ENCODE data around the gene ALS2.

GRCh38 chr2:201746551-201746950, 34.2 kb downstream of the ALS2 start:
- no peak for TF ChIP-seq SMC3 (IDR thresholded peaks at IDR 0.05; ENCODE audit: low read depth, low read length)
- no peak for TF ChIP-seq CHD2 (IDR thresholded peaks at IDR 0.05; ENCODE audit: low read length, partially characterized antibody)
- no peak for TF ChIP-seq TAF1 (IDR thresholded peaks at IDR 0.05; ENCODE audit: borderline replicate concordance, low read depth, low read length)
- no peak for TF ChIP-seq EZH2phosphoT487 (IDR thresholded peaks at IDR 0.05; ENCODE audit: borderline replicate concordance, low read depth)
- no peak for TF ChIP-seq CTCF (IDR thresholded peaks at IDR 0.05)
- TF ChIP-seq POLR2AphosphoS5 (IDR thresholded peaks at IDR 0.05; ENCODE audit: low read depth, low read length), result no peak
- no peak for TF ChIP-seq FOSL2 (IDR thresholded peaks at IDR 0.05; ENCODE audit: borderline replicate concordance, low read depth)
- no peak for TF ChIP-seq EP300 (IDR thresholded peaks at IDR 0.05; ENCODE audit: borderline replicate concordance in 1 of 2, low read depth in 1 of 2, low read length in 1 of 2)
- no peak for TF ChIP-seq RFX5 (IDR thresholded peaks at IDR 0.05; ENCODE audit: low read length)
- no peak for TF ChIP-seq MXI1 (IDR thresholded peaks at IDR 0.05; ENCODE audit: low read depth, low read length)
